ENCODE measurements around the gene BEX3. TPM values are rescaled to one million over a fixed set of nuclear protein-coding genes. Genes with fewer than 3 reads are reported as not detected.
"Not testable (repeated sequence)": the region's sequence is repeated elsewhere in the genome, so short reads cannot be mapped to it uniquely, and the experiment has no call there.

BEX3 gene
- total and polyA plus RNA-seq, 8 donors, result 91.0 to 426 (median 372) TPM

DNA sequence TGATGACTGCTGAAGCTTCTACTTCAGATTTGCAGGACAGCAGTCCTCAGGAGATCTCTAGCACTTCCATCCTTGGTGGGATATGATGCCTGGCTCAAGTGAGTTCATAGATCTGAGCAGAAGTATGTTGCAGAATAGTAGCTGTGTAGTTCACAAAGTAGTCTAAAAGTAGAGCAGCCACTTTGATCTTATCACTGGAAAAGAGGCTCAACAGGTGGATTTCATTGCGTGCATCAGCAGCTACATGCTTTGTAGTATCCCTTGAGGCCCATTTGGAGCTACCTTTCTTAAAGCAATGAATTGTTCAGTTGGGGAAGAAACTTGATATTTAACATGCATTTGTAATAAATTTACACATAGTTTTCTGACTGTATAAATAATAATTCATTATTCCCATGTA is 29.9 kb downstream of the BEX3 start:
- DNase-seq (no peak), ATAC-seq (no peak)
- Histone ChIP-seq H3K4me3 (no peak overlapping the region), H3K36me3 (no peaks in the 10 kb centered on the region), H3K9me3 (no peaks in the 10 kb centered on the region), H3K27me3 (no peaks in the 10 kb centered on the region), H3K4me1 (no peaks in the 10 kb centered on the region), H3K27ac (no peak overlapping the region)
- TF ChIP-seq, protein P1, sequence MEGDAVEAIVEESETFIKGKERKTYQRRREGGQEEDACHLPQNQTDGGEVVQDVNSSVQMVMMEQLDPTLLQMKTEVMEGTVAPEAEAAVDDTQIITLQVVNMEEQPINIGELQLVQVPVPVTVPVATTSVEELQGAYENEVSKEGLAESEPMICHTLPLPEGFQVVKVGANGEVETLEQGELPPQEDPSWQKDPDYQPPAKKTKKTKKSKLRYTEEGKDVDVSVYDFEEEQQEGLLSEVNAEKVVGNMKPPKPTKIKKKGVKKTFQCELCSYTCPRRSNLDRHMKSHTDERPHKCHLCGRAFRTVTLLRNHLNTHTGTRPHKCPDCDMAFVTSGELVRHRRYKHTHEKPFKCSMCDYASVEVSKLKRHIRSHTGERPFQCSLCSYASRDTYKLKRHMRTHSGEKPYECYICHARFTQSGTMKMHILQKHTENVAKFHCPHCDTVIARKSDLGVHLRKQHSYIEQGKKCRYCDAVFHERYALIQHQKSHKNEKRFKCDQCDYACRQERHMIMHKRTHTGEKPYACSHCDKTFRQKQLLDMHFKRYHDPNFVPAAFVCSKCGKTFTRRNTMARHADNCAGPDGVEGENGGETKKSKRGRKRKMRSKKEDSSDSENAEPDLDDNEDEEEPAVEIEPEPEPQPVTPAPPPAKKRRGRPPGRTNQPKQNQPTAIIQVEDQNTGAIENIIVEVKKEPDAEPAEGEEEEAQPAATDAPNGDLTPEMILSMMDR (IDR thresholded peaks at IDR 0.05), result no peak
- intact Hi-C loops (cut with DNase I), result no loop called here

DNA sequence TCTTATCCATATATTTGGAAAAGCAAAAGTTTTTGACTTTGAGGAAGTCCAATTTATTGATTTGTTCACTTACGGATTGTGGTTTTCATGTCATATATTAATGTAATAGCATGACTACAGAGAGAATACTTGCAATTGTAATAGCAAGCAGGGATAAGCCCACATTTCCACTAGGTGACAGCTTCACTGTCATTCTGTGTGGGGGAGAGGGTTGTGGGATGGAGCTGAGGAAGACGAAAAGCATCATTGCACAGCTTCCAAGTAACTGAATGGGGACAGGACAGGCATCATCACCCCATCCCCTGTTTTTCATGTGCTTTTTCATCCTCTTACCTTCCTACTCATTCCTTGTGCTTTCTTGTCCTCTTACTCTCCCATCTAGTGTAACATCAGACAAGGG is 31.4 kb downstream of the BEX3 start:
- H3K4me3 ChIP-seq, result no peak overlapping the region

DNA sequence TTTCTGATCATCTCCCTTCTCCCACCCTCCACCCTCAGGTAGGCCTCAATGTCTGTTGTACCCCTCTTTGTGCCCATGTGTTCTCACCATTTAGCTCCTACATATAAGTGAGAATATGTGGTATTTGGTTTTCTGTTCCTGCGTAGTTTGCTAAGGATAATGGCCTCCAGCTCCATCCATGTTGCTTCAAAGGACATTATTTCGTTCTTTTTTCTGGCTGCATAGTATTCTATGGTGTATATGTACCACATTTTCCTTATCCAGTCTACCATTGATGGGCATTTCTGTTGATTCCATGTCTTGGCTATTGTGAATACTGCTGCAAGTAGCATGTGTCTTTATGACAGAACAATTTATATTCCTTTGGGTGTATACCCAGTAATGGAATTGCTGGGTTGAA is 35.4 kb downstream of the BEX3 start:
- H3K36me3 ChIP-seq; ATAC-seq; H3K27ac ChIP-seq; H3K9me3 ChIP-seq; H3K4me3 ChIP-seq; DNase-seq; H3K27me3 ChIP-seq; intact Hi-C loops (cut with DNase I); H3K4me1 ChIP-seq: not testable (repeated sequence)

More for the DNA sequence above, 31.4 kb downstream of the BEX3 start:
- intact Hi-C loops (cut with DNase I), result no loop called here
- TF ChIP-seq, protein P1 (IDR thresholded peaks at IDR 0.05), result no peak
- ATAC-seq, result no peak
- no peaks in the 10 kb centered on the region for H3K9me3 ChIP-seq
- no peaks in the 10 kb centered on the region for H3K36me3 ChIP-seq
- H3K27ac ChIP-seq, result no peak overlapping the region
- no peaks in the 10 kb centered on the region for H3K27me3 ChIP-seq
- no peaks in the 10 kb centered on the region for H3K4me1 ChIP-seq
- DNase-seq, result no peak

DNA sequence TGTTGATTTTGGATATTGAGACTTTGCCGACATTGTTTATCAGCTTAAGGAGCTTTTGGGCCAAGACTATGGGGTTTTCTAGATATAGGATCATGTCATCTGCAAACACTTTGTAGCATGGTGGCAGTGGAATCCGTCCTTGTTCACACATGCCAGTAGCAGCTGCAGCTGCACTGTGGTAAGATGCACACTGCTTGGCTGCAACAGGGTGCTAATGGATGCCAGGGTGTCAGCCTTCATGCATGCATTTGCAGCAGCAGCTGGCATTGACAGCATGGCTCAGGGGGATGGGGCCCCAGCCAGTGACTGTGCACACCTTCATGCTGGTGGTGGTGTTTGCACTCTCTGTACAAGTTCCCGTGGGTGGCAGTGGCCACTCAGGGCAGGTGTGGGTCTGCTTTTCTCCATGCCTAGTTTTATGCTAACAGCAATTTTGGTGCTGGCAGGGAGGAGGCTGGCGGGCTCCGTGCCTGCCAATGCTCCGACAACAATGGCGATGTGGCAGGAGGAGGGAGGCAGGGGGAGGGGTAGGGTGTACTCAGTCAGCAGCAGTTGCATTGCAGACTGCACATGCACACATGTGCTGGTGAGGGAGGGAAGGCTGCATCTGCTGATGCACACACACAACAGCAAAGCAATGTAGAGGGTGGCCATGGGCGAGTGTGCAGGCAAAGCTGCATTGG is 37.5 kb downstream of the BEX3 start:
- DNase-seq (no peak), ATAC-seq (no peak)
- Histone ChIP-seq H3K36me3 (no peaks in the 10 kb centered on the region), H3K4me3 (no peak overlapping the region), H3K27me3 (no peaks in the 10 kb centered on the region), H3K4me1 (no peaks in the 10 kb centered on the region), H3K9me3 (no peaks in the 10 kb centered on the region), H3K27ac (no peak overlapping the region)
- TF ChIP-seq, protein P1 (IDR thresholded peaks at IDR 0.05), result no peak
- intact Hi-C loops (cut with DNase I), result no loop called here

GRCh38 chrX:103414561-103414960 is 38.2 kb downstream of the BEX3 start:
- no peak overlapping the region for H3K27ac ChIP-seq
- no peaks in the 10 kb centered on the region for H3K27me3 ChIP-seq
- no peaks in the 10 kb centered on the region for H3K4me1 ChIP-seq
- intact Hi-C loops (cut with DNase I), result no loop called here
- H3K36me3 ChIP-seq, result no peaks in the 10 kb centered on the region
- no peak for DNase-seq
- TF ChIP-seq, protein P1 (IDR thresholded peaks at IDR 0.05), result no peak
- no peak overlapping the region for H3K4me3 ChIP-seq
- ATAC-seq, result no peak
- no peaks in the 10 kb centered on the region for H3K9me3 ChIP-seq

DNA sequence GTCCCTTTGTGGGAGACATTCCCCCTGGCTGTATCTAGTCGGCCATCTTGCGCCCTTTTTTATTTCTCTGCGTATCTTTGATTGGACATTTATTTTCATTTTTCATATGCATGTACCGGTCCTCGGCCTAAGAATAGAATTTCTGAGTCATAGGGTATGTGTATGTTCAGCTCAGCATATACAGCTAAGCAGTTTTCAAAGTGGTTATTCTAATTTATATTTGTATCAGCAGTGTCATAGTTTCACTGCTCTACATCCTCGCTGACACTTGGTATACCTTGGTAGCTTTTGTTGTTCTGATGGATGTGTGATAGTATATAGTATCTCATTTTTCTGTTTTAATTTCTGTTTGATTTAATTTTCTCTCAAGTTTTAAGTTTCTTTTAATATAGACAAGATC is 38.7 kb downstream of the BEX3 start:
- Histone ChIP-seq H3K9me3 (no peaks in the 10 kb centered on the region), H3K4me1 (no peaks in the 10 kb centered on the region), H3K27ac (no peak overlapping the region), H3K4me3 (no peak overlapping the region), H3K36me3 (no peaks in the 10 kb centered on the region), H3K27me3 (no peaks in the 10 kb centered on the region)
- ATAC-seq, result no peak
- intact Hi-C loops (cut with DNase I), result no loop called here
- no peak for DNase-seq
- TF ChIP-seq, protein P1 (IDR thresholded peaks at IDR 0.05), result no peak
